ENCODE measurements around the gene ACOT2. TPM values are rescaled to one million over a fixed set of nuclear protein-coding genes. Genes with fewer than 3 reads are reported as not detected.
"Not testable (repeated sequence)": the region's sequence is repeated elsewhere in the genome, so short reads cannot be mapped to it uniquely, and the experiment has no call there.

Gene ACOT2
- 6.8 and 9.6 TPM in 2 replicates for total RNA-seq

GRCh38 chr14:73569185-73569958 lies at the start of gene ACOT2:
Gene ACOT2 (plus strand): TSS chr14:73569213. CDS start chr14:73569241, 28 bp downstream.
- DNase-seq (ENCODE audit: low read depth in 2 of 2), result peak; percentile 73 to 89

DNA sequence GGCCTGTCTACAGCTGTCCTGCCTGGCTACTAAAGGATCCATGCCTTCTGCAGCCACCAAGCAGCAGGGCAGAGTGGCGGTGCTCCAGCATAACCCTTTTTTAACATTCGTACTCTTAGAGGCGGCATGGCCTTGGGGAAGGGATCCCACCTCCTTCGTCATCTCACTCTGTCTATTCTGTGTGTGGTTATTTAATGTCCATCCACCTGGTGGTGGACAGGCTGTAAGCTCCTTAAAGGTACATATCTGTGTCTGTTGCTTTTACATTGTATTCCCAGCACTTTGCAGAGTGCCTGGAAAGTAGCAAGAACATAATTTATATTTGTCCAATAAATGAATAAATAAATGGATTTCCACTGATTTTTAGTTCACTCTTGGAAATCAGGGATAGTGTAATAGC lies 47.8 kb upstream of the ACOT2 start:
- DNase-seq (ENCODE audit: low read depth in 2 of 2), result no peak

- no peak for DNase-seq (ENCODE audit: low read depth in 2 of 2)
These were observed 44.5 kb upstream of the ACOT2 start for GRCh38 chr14:73524493-73524892.

GRCh38 chr14:73526036-73526984 lies 42.7 kb upstream of the ACOT2 start:
- no peak for DNase-seq (ENCODE audit: low read depth in 2 of 2)

GRCh38 chr14:73529356-73529755 lies 39.7 kb upstream of the ACOT2 start:
- not testable (repeated sequence) for DNase-seq (ENCODE audit: low read depth in 2 of 2)

DNA sequence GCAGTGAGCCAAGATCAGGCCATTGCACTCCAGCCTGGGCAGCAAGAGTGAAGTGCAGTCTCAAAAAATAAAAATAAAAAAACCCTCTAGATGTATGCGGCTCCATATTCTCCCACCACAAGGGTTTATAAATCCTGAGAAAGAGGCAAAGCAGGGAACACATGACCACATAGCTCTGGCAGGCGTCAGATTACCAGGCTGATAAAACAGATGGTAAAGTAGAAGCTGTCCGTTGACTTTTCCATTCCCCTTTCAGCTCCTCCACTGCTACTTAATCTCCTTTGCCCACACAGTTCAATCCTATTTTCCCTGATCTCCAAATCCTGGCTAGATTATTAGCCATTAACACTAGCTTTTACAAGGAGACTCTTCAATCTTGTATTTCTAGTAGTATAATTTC lies 37.0 kb upstream of the ACOT2 start:
- DNase-seq (ENCODE audit: low read depth in 2 of 2), result not testable (repeated sequence)

- DNase-seq (ENCODE audit: low read depth in 2 of 2), result peak in 1 of 2 donors; percentile 81
These were observed 31.6 kb upstream of the ACOT2 start for GRCh38 chr14:73537244-73538045.

DNA sequence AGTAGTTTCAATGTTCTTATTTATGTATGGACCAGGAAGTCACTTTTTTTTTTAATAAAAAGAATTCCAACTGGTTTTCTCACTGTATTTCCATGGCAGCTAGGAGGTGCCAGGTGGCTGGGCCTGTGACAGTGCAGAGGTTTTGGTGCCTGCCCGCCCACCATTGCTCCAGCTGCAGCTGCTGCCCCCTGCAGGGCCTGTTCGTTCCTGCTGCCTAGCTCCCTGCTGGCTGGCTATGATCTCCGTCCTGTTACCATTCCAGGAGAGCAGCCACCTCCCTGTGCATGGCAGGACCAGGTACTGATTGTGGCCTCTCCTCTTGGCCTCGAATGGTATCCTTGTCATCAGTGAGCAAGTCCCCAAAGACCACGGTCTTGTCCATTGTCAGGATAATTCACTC lies 30.0 kb upstream of the ACOT2 start:
- DNase-seq (ENCODE audit: low read depth in 2 of 2), result peak in 1 of 2 donors; percentile 24

GRCh38 chr14:73542961-73543360 lies 26.1 kb upstream of the ACOT2 start:
- DNase-seq (ENCODE audit: low read depth in 2 of 2), result not testable (repeated sequence)

GRCh38 chr14:73545353-73545752 lies 23.7 kb upstream of the ACOT2 start:
- not testable (repeated sequence) for DNase-seq (ENCODE audit: low read depth in 2 of 2)

- not testable (repeated sequence) for DNase-seq (ENCODE audit: low read depth in 2 of 2)
These were observed 19.9 kb upstream of the ACOT2 start for GRCh38 chr14:73549097-73549496.

DNA sequence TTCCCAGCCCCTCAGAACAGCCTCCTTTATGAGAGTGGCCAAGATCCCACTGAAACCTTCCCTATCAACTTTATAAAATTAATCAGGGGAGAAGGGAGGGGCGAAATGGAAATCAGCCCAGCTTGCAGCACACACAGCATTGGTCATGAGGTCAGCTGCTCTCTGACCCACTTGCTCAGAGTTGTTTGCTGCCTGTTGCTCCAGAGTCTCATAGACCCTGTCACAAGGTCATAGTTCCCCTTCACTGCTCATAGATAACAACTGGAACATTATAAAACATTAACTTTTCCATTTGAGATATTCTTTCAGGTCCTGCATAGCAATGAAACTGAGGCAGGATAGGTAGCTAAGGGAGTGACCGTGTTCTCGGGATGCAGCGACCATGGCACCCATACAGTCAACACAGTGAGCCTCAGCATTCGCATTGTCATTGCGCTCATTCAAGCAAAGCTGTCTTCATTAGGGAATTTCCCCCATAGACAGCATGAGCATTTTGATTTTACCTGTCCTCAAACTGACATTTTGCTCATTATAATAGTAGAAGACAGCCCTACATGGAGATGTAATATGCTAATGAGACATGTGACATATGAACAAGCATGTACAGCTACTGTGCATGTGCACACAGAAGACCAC lies 19.0 kb upstream of the ACOT2 start:
- not testable (repeated sequence) for DNase-seq (ENCODE audit: low read depth in 2 of 2)

GRCh38 chr14:73553845-73554244 lies 15.2 kb upstream of the ACOT2 start:
- DNase-seq (ENCODE audit: low read depth in 2 of 2), result no peak

DNA sequence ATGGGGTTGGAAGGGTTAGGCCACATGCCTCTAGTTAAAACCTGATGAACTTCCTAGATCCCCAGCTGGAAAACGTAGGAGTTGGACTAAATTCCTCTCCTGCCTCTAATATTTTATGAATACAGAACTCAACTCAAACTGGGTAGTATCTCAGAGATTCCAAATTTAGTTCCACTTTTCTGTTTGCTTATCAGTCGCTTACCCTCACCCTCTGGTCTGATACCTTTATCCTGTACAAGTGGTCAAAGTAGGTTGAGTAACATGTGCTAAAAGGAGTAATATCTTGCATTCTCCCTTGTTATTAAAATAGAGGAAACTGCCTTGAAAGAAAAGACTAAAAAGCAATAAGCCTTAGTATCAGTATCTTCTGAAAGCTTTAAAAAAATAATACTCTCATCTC lies 11.8 kb upstream of the ACOT2 start:
- DNase-seq (ENCODE audit: low read depth in 2 of 2), result not testable (repeated sequence)

DNA sequence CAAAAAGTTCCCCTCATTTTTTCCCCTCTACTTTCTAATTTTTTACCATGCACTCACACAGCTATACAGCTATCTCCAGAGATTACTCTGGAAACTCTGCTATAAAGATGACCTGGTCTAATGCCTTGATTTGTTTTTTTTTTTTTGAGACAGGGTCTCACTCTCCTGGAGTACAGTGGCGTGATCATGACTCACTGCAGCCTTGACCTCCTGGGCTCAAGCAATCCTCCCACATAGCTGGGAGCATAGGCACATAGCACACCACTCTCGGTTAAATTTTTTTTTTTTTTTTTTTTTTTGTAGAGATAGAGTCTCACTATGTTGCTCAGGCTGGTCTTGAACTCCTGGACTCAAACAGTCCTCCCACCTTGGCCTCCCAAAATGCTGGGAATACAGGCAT lies 10.8 kb upstream of the ACOT2 start:
- not testable (repeated sequence) for DNase-seq (ENCODE audit: low read depth in 2 of 2)

- DNase-seq (ENCODE audit: low read depth in 2 of 2), result not testable (repeated sequence)
These were observed 6.8 kb upstream of the ACOT2 start for GRCh38 chr14:73562256-73562655.

GRCh38 chr14:73562696-73563095 lies 6.3 kb upstream of the ACOT2 start:
- DNase-seq (ENCODE audit: low read depth in 2 of 2), result not testable (repeated sequence)

DNA sequence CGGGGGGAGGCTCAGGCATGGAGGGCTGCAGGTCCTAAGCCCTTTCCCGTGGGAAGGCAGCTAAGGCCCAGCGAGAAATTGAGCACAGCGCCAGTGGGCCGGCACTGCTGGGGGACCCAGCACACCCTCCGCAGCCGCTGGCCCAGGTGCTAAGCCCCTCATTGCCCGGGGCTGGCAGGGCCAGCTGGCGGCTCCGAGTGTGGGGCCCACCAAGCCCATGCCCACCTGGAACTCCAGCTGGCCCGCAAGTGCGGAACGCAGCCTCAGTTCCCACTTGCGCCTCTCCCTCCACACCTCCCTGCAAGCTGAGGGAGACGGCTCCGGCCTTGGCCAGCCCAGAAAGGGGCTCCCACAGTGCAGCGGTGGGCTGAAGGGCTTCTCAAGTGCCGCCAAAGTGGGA lies 2.6 kb upstream of the ACOT2 start:
- not testable (repeated sequence) for DNase-seq (ENCODE audit: low read depth in 2 of 2)

GRCh38 chr14:73566935-73567334 lies 2.1 kb upstream of the ACOT2 start:
- DNase-seq (ENCODE audit: low read depth in 2 of 2), result not testable (repeated sequence)

GRCh38 chr14:73567358-73567757 lies 1.7 kb upstream of the ACOT2 start:
- no peak for DNase-seq (ENCODE audit: low read depth in 2 of 2)

Measured in dermis microvascular lymphatic vessel endothelial cell (primary cell).